Fibroblast of the conjunctiva (primary cell): ENCODE results near the gene FBLN1.
"Not testable (repeated sequence)": the region's sequence is repeated elsewhere in the genome, so short reads cannot be mapped to it uniquely, and the experiment has no call there.

Experiments
- DNase-seq: peaks from one replicate; pipeline ENCODE4 v3.0.0-alpha.2; 2010; ENCODE audit warnings: low read depth

FBLN1 gene

GRCh38 chr22:45528046-45528445 lies 25.4 kb downstream of the FBLN1 start:
- no peak for DNase-seq

- no peak for DNase-seq
Measured at GRCh38 chr22:45529105-45529504, 26.4 kb downstream of the FBLN1 start.

- no peak for DNase-seq
Measured at GRCh38 chr22:45529971-45530575, 27.4 kb downstream of the FBLN1 start.

- DNase-seq: no peak
Measured at GRCh38 chr22:45531441-45532234, 29.0 kb downstream of the FBLN1 start.

- no peak for DNase-seq
Measured at GRCh38 chr22:45532235-45532631, 29.6 kb downstream of the FBLN1 start.

GRCh38 chr22:45533703-45534102 lies 31.0 kb downstream of the FBLN1 start:
- no peak for DNase-seq

GRCh38 chr22:45534339-45535192 lies 31.9 kb downstream of the FBLN1 start:
- no peak for DNase-seq

GRCh38 chr22:45535290-45535689 lies 32.6 kb downstream of the FBLN1 start:
- no peak for DNase-seq

GRCh38 chr22:45535835-45536234 lies 33.2 kb downstream of the FBLN1 start:
- not testable (repeated sequence) for DNase-seq

- DNase-seq: peak; percentile 88
Measured at GRCh38 chr22:45537734-45538181, 35.1 kb downstream of the FBLN1 start.

GRCh38 chr22:45538281-45538680 lies 35.6 kb downstream of the FBLN1 start:
- DNase-seq: no peak

GRCh38 chr22:45540122-45540521 lies 37.4 kb downstream of the FBLN1 start:
- no peak for DNase-seq

GRCh38 chr22:45541382-45541979 lies 38.8 kb downstream of the FBLN1 start:
- no peak for DNase-seq

- DNase-seq: no peak
Measured at GRCh38 chr22:45542001-45542520, 39.4 kb downstream of the FBLN1 start.

- not testable (repeated sequence) for DNase-seq
Measured at GRCh38 chr22:45542736-45543135, 40.1 kb downstream of the FBLN1 start.

GRCh38 chr22:45543243-45543642 lies 40.6 kb downstream of the FBLN1 start:
- DNase-seq: no peak

- peak; percentile 36 for DNase-seq
Measured at GRCh38 chr22:45544588-45545170, 42.0 kb downstream of the FBLN1 start.

- no peak for DNase-seq
Measured at GRCh38 chr22:45546333-45547015, 43.8 kb downstream of the FBLN1 start.

GRCh38 chr22:45547016-45547345 lies 44.3 kb downstream of the FBLN1 start:
- no peak for DNase-seq

- DNase-seq: no peak
Measured at GRCh38 chr22:45547731-45548130, 45.0 kb downstream of the FBLN1 start.

- DNase-seq: no peak
Measured at GRCh38 chr22:45548247-45548840, 45.7 kb downstream of the FBLN1 start.
